Ascending aorta (tissue), 2 donors: ENCODE data around the gene SLC9A9. TPM values are rescaled to one million over a fixed set of nuclear protein-coding genes. Genes with fewer than 3 reads are reported as not detected.
A peak's percentile ranks its signal among the peaks of the same experiment; 100 is the strongest.

Experiments
- DNase-seq, 2 donors: peaks; one replicate each; pipeline ENCODE4 v3.0.0-alpha.2; 2019; ENCODE audit warnings: low spot score in 2 of 2
- H3K27ac ChIP-seq, 2 donors: fragments of 200-600 bp; sonication (generic); one replicate each; pipeline ENCODE4 v1.5.1; 2016 to 2017; ENCODE audit warnings: mild to moderate bottlenecking in 1 of 2
- H3K27me3 ChIP-seq: fragments of 200-600 bp; sonication (generic); one replicate; pipeline ENCODE4 v1.5.1; 2017
- H3K36me3 ChIP-seq, 2 donors: fragments of 200-600 bp; sonication (generic); one replicate each; pipeline ENCODE4 v1.5.1; 2016
- H3K4me1 ChIP-seq, 2 donors: fragments of 200-600 bp; sonication (generic); one replicate each; pipeline ENCODE4 v1.5.1; 2016 to 2017; ENCODE audit warnings: mild to moderate bottlenecking in 1 of 2
- H3K4me3 ChIP-seq, 2 donors: fragments of 200-600 bp; sonication (generic); one replicate each; pipeline ENCODE4 v1.5.1; 2016 to 2017; ENCODE audit warnings: mild to moderate bottlenecking in 1 of 2
- H3K9me3 ChIP-seq, 2 donors: fragments of 200-600 bp; sonication (generic); one replicate each; pipeline ENCODE4 v1.5.1; 2016
- intact Hi-C: fragments of 100-400 bp; cut with DNase I; formaldehyde crosslinking; loops from one replicate; pipeline ENCODE4 v1.15.1; 2023
- total RNA-seq: library from RNA; depleted of rRNA; stranded (reverse); fragments of >200 nt; gene quantifications from one replicate; pipeline ENCODE4 v1.1.0, GENCODE V29; 2016
- TF ChIP-seq, protein P1 (sequence below), 3 experiments: fragments of 200-600 bp in 2 of 3; fragments of 450-650 bp in 1 of 3; sonication (generic) in 2 of 3; IDR thresholded peaks; one replicate each; pipeline ENCODE4 v1.5.1; 2016 to 2019; ENCODE audit warnings: antibody characterized with exemption in 3 of 3, mild to moderate bottlenecking in 1 of 3, moderate library complexity in 1 of 3

The SLC9A9 gene
- total RNA-seq, 1 donor from 2014 or later, result 63.4 TPM

GRCh38 chr3:143548861-143549497, 299.3 kb downstream of the SLC9A9 start:
- intact Hi-C loops, result no loop called here
- H3K27me3 ChIP-seq, result no peaks in the 10 kb centered on the region
- no peak for DNase-seq
- TF ChIP-seq, protein P1, sequence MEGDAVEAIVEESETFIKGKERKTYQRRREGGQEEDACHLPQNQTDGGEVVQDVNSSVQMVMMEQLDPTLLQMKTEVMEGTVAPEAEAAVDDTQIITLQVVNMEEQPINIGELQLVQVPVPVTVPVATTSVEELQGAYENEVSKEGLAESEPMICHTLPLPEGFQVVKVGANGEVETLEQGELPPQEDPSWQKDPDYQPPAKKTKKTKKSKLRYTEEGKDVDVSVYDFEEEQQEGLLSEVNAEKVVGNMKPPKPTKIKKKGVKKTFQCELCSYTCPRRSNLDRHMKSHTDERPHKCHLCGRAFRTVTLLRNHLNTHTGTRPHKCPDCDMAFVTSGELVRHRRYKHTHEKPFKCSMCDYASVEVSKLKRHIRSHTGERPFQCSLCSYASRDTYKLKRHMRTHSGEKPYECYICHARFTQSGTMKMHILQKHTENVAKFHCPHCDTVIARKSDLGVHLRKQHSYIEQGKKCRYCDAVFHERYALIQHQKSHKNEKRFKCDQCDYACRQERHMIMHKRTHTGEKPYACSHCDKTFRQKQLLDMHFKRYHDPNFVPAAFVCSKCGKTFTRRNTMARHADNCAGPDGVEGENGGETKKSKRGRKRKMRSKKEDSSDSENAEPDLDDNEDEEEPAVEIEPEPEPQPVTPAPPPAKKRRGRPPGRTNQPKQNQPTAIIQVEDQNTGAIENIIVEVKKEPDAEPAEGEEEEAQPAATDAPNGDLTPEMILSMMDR (IDR thresholded peaks at IDR 0.05), result no peak
- H3K4me3 ChIP-seq, result no peak overlapping the region
- peaks cover 7 to 13% of the 10 kb centered on the region in 2 donors for H3K36me3 ChIP-seq
- H3K9me3 ChIP-seq, result no peaks in the 10 kb centered on the region
- H3K4me1 ChIP-seq, result no peaks in the 10 kb centered on the region
- H3K27ac ChIP-seq, result no peak overlapping the region

- intact Hi-C loops, result no loop called here
- DNase-seq, result no peak
- TF ChIP-seq, protein P1 (IDR thresholded peaks at IDR 0.05), result no peak
Measured at GRCh38 chr3:143548393-143548792, 299.9 kb downstream of the SLC9A9 start.

DNA sequence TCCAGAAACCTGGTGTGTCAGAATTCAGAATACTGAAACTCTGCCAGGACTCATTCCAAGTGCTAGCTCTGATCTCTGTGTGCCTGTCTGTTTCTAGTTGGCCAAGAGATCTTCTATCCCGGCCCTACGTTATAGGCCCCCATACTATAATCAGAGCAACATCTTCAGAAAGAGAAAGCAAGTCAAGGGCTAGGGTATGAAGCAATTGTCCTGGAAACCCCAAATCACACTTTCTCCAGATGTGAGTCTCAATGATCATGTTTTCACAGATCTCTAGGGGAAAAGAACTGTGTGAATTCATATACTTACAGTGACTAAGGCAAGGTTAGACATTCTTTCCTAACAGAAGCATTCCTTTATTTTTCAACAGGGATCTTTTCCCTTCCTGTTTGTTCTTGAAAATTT, 309.7 kb downstream of the SLC9A9 start:
- H3K4me3 ChIP-seq, result no peak overlapping the region
- TF ChIP-seq, protein P1 (IDR thresholded peaks at IDR 0.05), result no peak
- H3K27me3 ChIP-seq, result no peaks in the 10 kb centered on the region
- no peaks in the 10 kb centered on the region for H3K9me3 ChIP-seq
- no peaks in the 10 kb centered on the region for H3K36me3 ChIP-seq
- intact Hi-C loops, result no loop called here
- peak overlapping the region in 1 of 2 donors; percentile 22 for H3K27ac ChIP-seq
- DNase-seq, result no peak
- peaks cover 0 to 12% of the 10 kb centered on the region in 2 donors for H3K4me1 ChIP-seq

More at GRCh38 chr3:143548393-143548792, 299.9 kb downstream of the SLC9A9 start:
- Histone ChIP-seq H3K27me3 (no peaks in the 10 kb centered on the region), H3K4me1 (no peaks in the 10 kb centered on the region), H3K4me3 (no peak overlapping the region), H3K9me3 (no peaks in the 10 kb centered on the region), H3K36me3 (peaks cover 7 to 13% of the 10 kb centered on the region in 2 donors), H3K27ac (no peak overlapping the region)

DNA sequence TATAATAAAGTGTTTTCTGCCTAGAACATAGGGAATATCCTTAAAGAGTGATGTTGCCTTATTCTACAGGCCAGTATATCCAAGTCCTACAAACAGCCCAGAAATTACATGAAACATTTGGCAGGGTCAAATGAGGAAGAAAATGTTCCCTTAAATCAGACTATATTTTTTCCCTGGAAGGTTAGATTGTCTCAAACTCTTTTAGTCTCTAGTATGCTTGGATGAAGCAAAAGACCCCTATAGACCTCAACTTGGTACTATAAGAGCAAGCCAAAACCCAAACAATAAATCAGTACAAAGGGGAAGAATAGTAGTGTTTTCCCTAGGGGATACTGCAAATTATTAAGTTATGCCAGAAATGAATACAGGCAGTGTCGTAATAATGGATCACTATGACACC, 310.2 kb downstream of the SLC9A9 start:
- DNase-seq, result no peak
- intact Hi-C loops, result no loop called here

GRCh38 chr3:143536817-143537535, 311.3 kb downstream of the SLC9A9 start:
- no peaks in the 10 kb centered on the region for H3K9me3 ChIP-seq
- H3K4me3 ChIP-seq, result no peak overlapping the region
- TF ChIP-seq, protein P1 (IDR thresholded peaks at IDR 0.05), result no peak
- H3K4me1 ChIP-seq, result peaks cover 0 to 12% of the 10 kb centered on the region in 2 donors
- intact Hi-C loops, result no loop called here
- H3K27ac ChIP-seq, result peak overlapping the region in 1 of 2 donors; percentile 17
- H3K36me3 ChIP-seq, result no peaks in the 10 kb centered on the region
- no peak for DNase-seq
- no peaks in the 10 kb centered on the region for H3K27me3 ChIP-seq

More for the DNA sequence above, 310.2 kb downstream of the SLC9A9 start:
- no peaks in the 10 kb centered on the region for H3K9me3 ChIP-seq
- no peaks in the 10 kb centered on the region for H3K27me3 ChIP-seq
- TF ChIP-seq, protein P1 (IDR thresholded peaks at IDR 0.05), result no peak
- no peak overlapping the region for H3K4me3 ChIP-seq
- H3K27ac ChIP-seq, result peak overlapping the region in 1 of 2 donors; percentile 22
- peaks cover 0 to 12% of the 10 kb centered on the region in 2 donors for H3K4me1 ChIP-seq
- no peaks in the 10 kb centered on the region for H3K36me3 ChIP-seq
